Duodenal mucosa (tissue), 2 donors: ENCODE results near the gene HIPK1.

Experiments used
- H3K27ac ChIP-seq: one replicate; pipeline ENCODE4 v1.7.0; 2013; ENCODE audit warnings: low read depth, low read length
- H3K27me3 ChIP-seq, 2 donors: one replicate each; pipeline ENCODE4 v1.7.0; 2013; ENCODE audit warnings: low read length in 2 of 2, control low read depth in 1 of 2; ENCODE audit not compliant: insufficient read depth in 2 of 2, control insufficient read depth in 1 of 2
- H3K36me3 ChIP-seq, 2 donors: one replicate each; pipeline ENCODE4 v1.7.0; 2013; ENCODE audit warnings: low read length in 2 of 2, control low read depth in 1 of 2; ENCODE audit not compliant: insufficient read depth in 2 of 2, control insufficient read depth in 1 of 2
- H3K4me1 ChIP-seq, 2 donors: one replicate each; pipeline ENCODE4 v1.7.0; 2013; ENCODE audit warnings: low read length in 2 of 2, control low read depth in 1 of 2; ENCODE audit not compliant: insufficient read depth in 2 of 2, control insufficient read depth in 1 of 2
- H3K4me3 ChIP-seq, 2 donors: one replicate each; pipeline ENCODE4 v1.7.0; 2013; ENCODE audit warnings: low read length in 2 of 2, low read depth in 1 of 2
- H3K9ac ChIP-seq, 2 donors: one replicate each; pipeline ENCODE4 v1.7.0; 2013; ENCODE audit warnings: low read length in 2 of 2, low read depth in 1 of 2
- H3K9me3 ChIP-seq, 2 donors: one replicate each; pipeline ENCODE4 v1.7.0; 2013; ENCODE audit warnings: low read length in 2 of 2, control low read depth in 1 of 2; ENCODE audit not compliant: control insufficient read depth in 1 of 2

HIPK1 gene

GRCh38 chr1:113928941-113929749 is at the start of gene HIPK1:
HIPK1 (plus strand) TSS chr1:113929324.
- Histone ChIP-seq H3K27ac (peak within 1 kb of the TSS; percentile 97), H3K4me3 (peak within 1 kb of the TSS; percentile 96 to 99), H3K27me3 (no peaks in the 10 kb centered on the region), H3K9ac (peak within 1 kb of the TSS; percentile 96 to 100), H3K9me3 (no peaks in the 10 kb centered on the region), H3K4me1 (peaks cover 28 to 35% of the 10 kb centered on the region in 2 donors), H3K36me3 (no peaks in the 10 kb centered on the region)

- Histone ChIP-seq H3K4me1 (peaks cover 17 to 43% of the 10 kb centered on the region in 2 donors), H3K27me3 (no peaks in the 10 kb centered on the region), H3K4me3 (no peak overlapping the region), H3K27ac (no peak overlapping the region), H3K36me3 (peaks cover 0 to 4% of the 10 kb centered on the region in 2 donors), H3K9ac (no peak overlapping the region), H3K9me3 (no peaks in the 10 kb centered on the region)
Measured at GRCh38 chr1:113879739-113880038, 49.4 kb upstream of the HIPK1 start.

DNA sequence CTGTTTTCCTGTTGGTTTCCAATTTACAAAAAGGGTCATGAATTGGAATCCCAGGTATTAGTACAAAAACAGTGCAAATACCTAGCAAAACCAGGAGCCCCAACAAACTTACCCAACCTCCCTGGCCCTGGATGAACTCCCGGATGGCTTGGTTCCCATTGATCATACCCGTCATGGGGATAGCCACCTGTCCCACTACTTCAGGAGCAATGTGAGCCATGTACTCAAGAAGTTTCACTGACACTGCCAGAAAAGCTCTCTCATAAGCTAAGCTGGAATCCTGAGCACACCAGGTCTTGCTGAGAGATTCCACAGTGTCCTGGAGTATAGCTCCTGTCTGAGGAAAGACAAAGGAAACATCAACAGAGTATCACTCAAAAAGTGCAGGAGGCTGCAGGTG is 47.5 kb upstream of the HIPK1 start:
- Histone ChIP-seq H3K4me3 (no peak overlapping the region), H3K27ac (no peak overlapping the region), H3K4me1 (peaks cover 11 to 30% of the 10 kb centered on the region in 2 donors), H3K36me3 (peaks cover 0 to 4% of the 10 kb centered on the region in 2 donors), H3K9me3 (no peaks in the 10 kb centered on the region), H3K27me3 (no peaks in the 10 kb centered on the region), H3K9ac (no peak overlapping the region)

- Histone ChIP-seq H3K27ac (peak overlapping the region; percentile 69), H3K4me1 (peaks cover 12 to 14% of the 10 kb centered on the region in 2 donors), H3K27me3 (no peaks in the 10 kb centered on the region), H3K9me3 (no peaks in the 10 kb centered on the region), H3K36me3 (no peaks in the 10 kb centered on the region), H3K9ac (peak overlapping the region; percentile 45 to 77), H3K4me3 (peak overlapping the region; percentile 79 to 82)
Measured at GRCh38 chr1:113886417-113887401, 42.4 kb upstream of the HIPK1 start.

DNA sequence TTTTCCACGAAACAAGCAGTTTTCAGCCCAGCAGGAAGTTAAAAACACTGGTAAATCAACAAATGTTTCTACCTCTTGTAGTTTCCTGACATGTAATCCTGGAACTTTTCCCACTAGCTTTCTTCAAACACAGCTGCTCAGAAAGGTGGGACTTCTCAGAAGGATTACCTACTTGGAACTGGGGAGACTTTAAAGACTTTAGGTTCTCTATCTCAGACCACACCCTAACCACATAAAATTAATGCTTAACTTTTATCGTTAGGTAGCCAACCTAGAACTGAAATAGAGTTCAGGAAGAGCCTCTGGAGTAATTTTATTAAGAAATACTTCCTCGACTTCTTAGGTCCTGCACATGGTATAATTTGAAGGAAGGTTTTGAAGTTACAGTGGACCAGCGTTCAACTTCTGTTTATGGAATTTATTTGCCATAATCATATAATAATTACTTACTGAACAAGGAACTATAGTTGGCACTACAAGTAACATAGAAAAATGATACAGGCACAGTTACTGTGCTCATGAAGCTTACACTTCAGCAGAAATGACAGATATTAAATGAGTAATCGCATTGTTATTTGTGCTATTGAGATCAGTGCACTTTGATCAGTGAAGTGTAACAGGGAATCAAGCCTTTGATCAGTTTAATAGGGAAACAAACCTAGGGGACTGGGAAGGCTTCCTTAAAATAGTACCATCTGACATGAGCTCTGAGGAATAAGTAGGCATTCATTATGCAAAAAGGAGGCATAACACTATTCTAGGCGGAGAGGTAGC is 41.5 kb upstream of the HIPK1 start, which contains the start of gene BCL2L15:
Gene BCL2L15, minus strand, starts transcription at position 180 of the 774 bp plus-strand sequence. CDS start 206 bp downstream, outside the sequence.
- H3K27ac ChIP-seq, result peak within 1 kb of the TSS; percentile 69
- peaks cover 12% of the 10 kb centered on the region in 2 donors for H3K4me1 ChIP-seq
- H3K9ac ChIP-seq, result peak within 1 kb of the TSS; percentile 45 to 77
- H3K36me3 ChIP-seq, result no peaks in the 10 kb centered on the region
- H3K4me3 ChIP-seq, result peak within 1 kb of the TSS; percentile 79 to 82
- H3K9me3 ChIP-seq, result no peaks in the 10 kb centered on the region
- no peaks in the 10 kb centered on the region for H3K27me3 ChIP-seq

DNA sequence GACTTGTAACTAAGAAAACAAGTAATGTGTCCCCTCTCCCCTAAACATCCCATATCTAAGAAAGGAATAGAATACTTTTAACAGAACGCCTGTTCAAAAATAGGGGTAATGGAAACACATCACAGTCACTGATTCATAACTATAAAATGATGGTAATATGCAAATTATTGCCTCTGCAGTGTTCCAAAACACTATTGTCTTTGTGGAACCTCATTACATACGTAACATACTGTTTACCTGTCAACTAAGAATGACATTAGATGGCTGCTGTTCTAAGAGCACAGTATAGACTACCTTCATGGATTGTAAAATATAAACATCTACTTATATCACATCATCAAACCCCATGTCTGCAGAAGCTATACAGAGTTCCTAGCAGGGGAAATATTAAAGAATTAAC is 38.3 kb upstream of the HIPK1 start:
- peaks cover 9 to 12% of the 10 kb centered on the region in 2 donors for H3K36me3 ChIP-seq
- no peak overlapping the region for H3K9ac ChIP-seq

DNA sequence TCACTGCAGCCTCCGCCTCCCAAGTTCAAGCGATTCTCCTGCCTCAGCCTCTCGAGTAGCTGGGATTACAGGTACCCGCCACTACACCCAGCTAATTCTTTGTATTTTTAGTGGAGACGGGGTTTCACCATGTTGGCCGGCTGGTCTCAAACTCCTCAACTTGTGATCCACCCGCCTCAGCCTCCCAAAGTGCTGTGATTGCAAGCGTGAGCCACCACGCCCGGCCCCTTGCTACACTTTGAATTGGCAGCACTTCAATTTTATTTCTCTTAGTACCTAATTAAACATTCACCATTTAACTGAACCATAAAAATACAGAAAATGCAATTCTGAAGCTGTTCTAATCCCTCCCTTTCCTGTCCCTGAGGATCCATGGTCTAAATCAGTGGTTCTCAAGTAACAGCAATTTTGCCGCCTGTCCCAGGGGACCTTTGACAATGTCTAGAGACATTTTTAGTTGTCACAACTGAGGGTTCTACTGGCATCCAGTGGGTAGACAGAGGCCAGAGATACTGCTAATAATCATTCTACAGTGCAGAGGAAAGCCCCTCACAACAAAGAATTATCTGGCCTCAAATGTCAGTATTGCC is 37.4 kb upstream of the HIPK1 start:
- Histone ChIP-seq H3K4me1 (peaks cover 14 to 20% of the 10 kb centered on the region in 2 donors), H3K27me3 (no peaks in the 10 kb centered on the region), H3K4me3 (no peak overlapping the region), H3K9ac (no peak overlapping the region), H3K9me3 (no peaks in the 10 kb centered on the region), H3K36me3 (peaks cover 14 to 21% of the 10 kb centered on the region in 2 donors), H3K27ac (no peak overlapping the region)

More for the DNA sequence above, 38.3 kb upstream of the HIPK1 start:
- Histone ChIP-seq H3K4me3 (no peak overlapping the region), H3K9me3 (no peaks in the 10 kb centered on the region), H3K27ac (no peak overlapping the region), H3K4me1 (peaks cover 14 to 20% of the 10 kb centered on the region in 2 donors), H3K27me3 (no peaks in the 10 kb centered on the region)

GRCh38 chr1:113893267-113893666 is 35.9 kb upstream of the HIPK1 start:
- no peaks in the 10 kb centered on the region for H3K9me3 ChIP-seq
- H3K27ac ChIP-seq, result no peak overlapping the region
- H3K36me3 ChIP-seq, result peaks cover 21 to 33% of the 10 kb centered on the region in 2 donors
- no peaks in the 10 kb centered on the region for H3K27me3 ChIP-seq
- peaks cover 9 to 17% of the 10 kb centered on the region in 2 donors for H3K4me1 ChIP-seq
- no peak overlapping the region for H3K4me3 ChIP-seq
- H3K9ac ChIP-seq, result no peak overlapping the region

DNA sequence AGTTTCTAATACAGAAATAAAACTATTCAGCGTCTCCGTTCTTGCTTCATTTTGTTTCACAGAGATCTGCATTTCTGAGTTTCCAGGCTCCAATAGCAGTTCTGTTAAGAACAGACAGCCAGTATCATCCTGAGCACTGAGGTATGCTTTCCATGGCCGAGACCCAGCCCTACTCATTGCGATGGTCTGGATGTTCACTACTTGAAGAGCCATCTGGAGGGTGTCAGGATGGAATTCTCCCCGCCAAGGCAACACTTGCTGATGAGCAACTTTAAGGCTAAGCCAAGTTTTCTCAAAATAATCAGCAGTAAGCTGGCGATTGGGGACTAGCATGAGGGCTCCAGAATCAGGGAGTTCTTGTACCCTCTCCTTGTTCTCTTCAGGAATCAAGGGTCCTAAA is 34.0 kb upstream of the HIPK1 start:
- Histone ChIP-seq H3K9ac (no peak overlapping the region), H3K4me3 (no peak overlapping the region), H3K9me3 (no peaks in the 10 kb centered on the region), H3K27ac (no peak overlapping the region), H3K4me1 (peaks cover 7 to 30% of the 10 kb centered on the region in 2 donors), H3K27me3 (no peaks in the 10 kb centered on the region), H3K36me3 (peaks cover 22 to 45% of the 10 kb centered on the region in 2 donors)
